T-helper 9 cell (primary cell): ENCODE measurements around the gene SETDB2.
A peak's percentile ranks its signal among the peaks of the same experiment; 100 is the strongest.

Source experiments
- DNase-seq: peaks from one replicate; pipeline ENCODE4 v3.0.0-alpha.2; 2020

SETDB2 gene

GRCh38 chr13:49472186-49472585 is 28.1 kb downstream of the SETDB2 start:
- DNase-seq = no peak

- DNase-seq = no peak
Observed at GRCh38 chr13:49476529-49476928, 32.5 kb downstream of the SETDB2 start.

GRCh38 chr13:49481788-49482187 is 37.7 kb downstream of the SETDB2 start:
- DNase-seq = no peak

- DNase-seq = no peak
Observed at GRCh38 chr13:49488563-49488962, 44.5 kb downstream of the SETDB2 start.

GRCh38 chr13:49494645-49495044 is 50.6 kb downstream of the SETDB2 start:
- DNase-seq = no peak

GRCh38 chr13:49495783-49496762 is 52.0 kb downstream of the SETDB2 start, which contains the start of gene PHF11:
TSS of gene PHF11 (plus strand) at chr13:49495953. CDS start at chr13:49496002, 49 bp downstream.
- peak; percentile 81 for DNase-seq

GRCh38 chr13:49496837-49497236 is 52.8 kb downstream of the SETDB2 start:
- peak; percentile 36 for DNase-seq

- DNase-seq = no peak
Observed at GRCh38 chr13:49497272-49497671, 53.2 kb downstream of the SETDB2 start.

GRCh38 chr13:49498206-49498605 is 54.1 kb downstream of the SETDB2 start:
- no peak for DNase-seq

- DNase-seq = no peak
Observed at GRCh38 chr13:49499889-49500660, 56.0 kb downstream of the SETDB2 start.

- DNase-seq = no peak
Observed at GRCh38 chr13:49502954-49503353, 58.9 kb downstream of the SETDB2 start.

GRCh38 chr13:49503951-49504350 is 59.9 kb downstream of the SETDB2 start:
- no peak for DNase-seq

GRCh38 chr13:49512578-49512977 is 68.5 kb downstream of the SETDB2 start:
- DNase-seq = no peak

- no peak for DNase-seq
Observed at GRCh38 chr13:49516467-49516866, 72.4 kb downstream of the SETDB2 start.

- no peak for DNase-seq
Observed at GRCh38 chr13:49517461-49517860, 73.4 kb downstream of the SETDB2 start.

- no peak for DNase-seq
Observed at GRCh38 chr13:49521224-49521623, 77.2 kb downstream of the SETDB2 start.

- no peak for DNase-seq
Observed at GRCh38 chr13:49524740-49525501, 80.8 kb downstream of the SETDB2 start.

- DNase-seq = no peak
Observed at GRCh38 chr13:49527123-49527522, 83.0 kb downstream of the SETDB2 start.

GRCh38 chr13:49528161-49528560 is 84.1 kb downstream of the SETDB2 start:
- DNase-seq = no peak

GRCh38 chr13:49530457-49530856 is 86.4 kb downstream of the SETDB2 start:
- no peak for DNase-seq

GRCh38 chr13:49532593-49532992 is 88.5 kb downstream of the SETDB2 start:
- no peak for DNase-seq

- DNase-seq = no peak
Observed at GRCh38 chr13:49533011-49533410, 88.9 kb downstream of the SETDB2 start.
